VCaP (cell line): ENCODE data around the gene DNM3.

Experiments
- H3K27ac ChIP-seq: fragments of 450-650 bp; 2 replicates; pipeline ENCODE4 v1.5.1; 2017
- CTCF ChIP-seq: fragments of 450-650 bp; conservative IDR thresholded peaks from 2 replicates; pipeline ENCODE4 v1.5.1; 2017; ENCODE audit warnings: mild to moderate bottlenecking, moderate library complexity

Gene DNM3

GRCh38 chr1:172391976-172392375 is 550.7 kb downstream of the DNM3 start:
- H3K27ac ChIP-seq: no peak overlapping the region
- no peak for TF ChIP-seq CTCF

GRCh38 chr1:172393354-172393753 is 552.1 kb downstream of the DNM3 start:
- no peak overlapping the region for H3K27ac ChIP-seq
- TF ChIP-seq CTCF: no peak

GRCh38 chr1:172394141-172394751 is 552.9 kb downstream of the DNM3 start:
- TF ChIP-seq CTCF: no peak
- H3K27ac ChIP-seq: no peak overlapping the region

GRCh38 chr1:172394811-172395210 is 553.5 kb downstream of the DNM3 start:
- H3K27ac ChIP-seq: no peak overlapping the region
- no peak for TF ChIP-seq CTCF

GRCh38 chr1:172395576-172395975 is 554.3 kb downstream of the DNM3 start:
- no peak for TF ChIP-seq CTCF

GRCh38 chr1:172397221-172397620 is 555.9 kb downstream of the DNM3 start:
- TF ChIP-seq CTCF: no peak
- H3K27ac ChIP-seq: no peak overlapping the region

More at GRCh38 chr1:172395576-172395975, 554.3 kb downstream of the DNM3 start:
- no peak overlapping the region for H3K27ac ChIP-seq

GRCh38 chr1:172397633-172398032 is 556.3 kb downstream of the DNM3 start:
- H3K27ac ChIP-seq: no peak overlapping the region
- TF ChIP-seq CTCF: no peak
